ENCODE data around the gene SLC25A45.

SLC25A45 gene

GRCh38 chr11:65424205-65425104 is 42.0 kb upstream of the SLC25A45 start:
- peak overlapping the region; percentile 64 for H3K4me3 ChIP-seq (replicated peaks; ENCODE audit: insufficient read depth, low read length)
- no peaks in the 10 kb centered on the region for H3K27me3 ChIP-seq (ENCODE audit: insufficient read depth, poor library complexity, severe bottlenecking)
- TF ChIP-seq POLR2AphosphoS5 (IDR thresholded peaks at IDR 0.05; ENCODE audit: low read depth) (peak; percentile 89), GABPA (IDR thresholded peaks at IDR 0.05; ENCODE audit: low read depth) (0 out of 2 replicates have a peak, but pooled peaks have one; percentile 8), CTCF (IDR thresholded peaks at IDR 0.05; ENCODE audit: insufficient read depth, low read length) (no peak), REST (IDR thresholded peaks at IDR 0.05; ENCODE audit: insufficient replicate concordance, low read depth) (peak; percentile 23), SPI1 (IDR thresholded peaks at IDR 0.05; ENCODE audit: borderline replicate concordance, low read depth) (no peak)
- peak overlapping the region; percentile 100 for H3K27ac ChIP-seq (replicated peaks)
- no peak for DNase-seq (ENCODE audit: low read depth in 1 of 2, low spot score in 1 of 2)

GRCh38 chr11:65423516-65424204 is 41.2 kb upstream of the SLC25A45 start:
- H3K27ac ChIP-seq (replicated peaks): peak overlapping the region; percentile 100

More at GRCh38 chr11:65423516-65424204, 41.2 kb upstream of the SLC25A45 start:
- peak in 1 of 2 experiments; percentile 14 for DNase-seq (ENCODE audit: low read depth in 1 of 2, low spot score in 1 of 2)
- Histone ChIP-seq H3K27me3 (ENCODE audit: insufficient read depth, poor library complexity, severe bottlenecking) (no peaks in the 10 kb centered on the region), H3K4me3 (replicated peaks; ENCODE audit: insufficient read depth, low read length) (peak overlapping the region; percentile 64)
- TF ChIP-seq CTCF (IDR thresholded peaks at IDR 0.05; ENCODE audit: insufficient read depth, low read length) (no peak), GABPA (IDR thresholded peaks at IDR 0.05; ENCODE audit: low read depth) (no peak), REST (IDR thresholded peaks at IDR 0.05; ENCODE audit: insufficient replicate concordance, low read depth) (no peak), SPI1 (IDR thresholded peaks at IDR 0.05; ENCODE audit: borderline replicate concordance, low read depth) (no peak), POLR2AphosphoS5 (IDR thresholded peaks at IDR 0.05; ENCODE audit: low read depth) (peak; percentile 80)
